HEK293T (cell line): Measurements from ENCODE around the gene POLR3B.

Experiments used
- CTCF ChIA-PET: fragments of 350-600 bp; formaldehyde crosslinking; extraction: SDS; loops from one replicate; lab custom pipeline; 2021; ENCODE audit warnings: antibody characterized with exemption, inconsistent platforms; lab: Yijun Ruan, JAX
- POLR2A ChIA-PET: fragments of 350-600 bp; formaldehyde crosslinking; extraction: SDS; loops from one replicate; lab custom pipeline; 2020; ENCODE audit warnings: antibody characterized with exemption, inconsistent platforms; lab: Yijun Ruan, JAX
- DNase-seq: peaks from one replicate; pipeline ENCODE4 v3.0.0; 2012; ENCODE audit warnings: mixed read lengths; ENCODE audit errors: extremely low spot score
- ARNT ChIP-seq: fragments of 450-650 bp; IDR thresholded peaks from 2 replicates; pipeline ENCODE4 v1.6.1; 2017; ENCODE audit warnings: mild to moderate bottlenecking
- BHLHE40 ChIP-seq: fragments of 450-650 bp; IDR thresholded peaks from 2 replicates; pipeline ENCODE4 v1.6.1; 2016; ENCODE audit warnings: mild to moderate bottlenecking, moderate library complexity, borderline replicate concordance
- CTBP1 ChIP-seq: fragments of 450-650 bp; IDR thresholded peaks from 2 replicates; pipeline ENCODE4 v1.6.1; 2016; ENCODE audit warnings: borderline replicate concordance
- ELF4 ChIP-seq: fragments of 450-650 bp; IDR thresholded peaks from 2 replicates; pipeline ENCODE4 v1.6.1; 2017; ENCODE audit warnings: antibody characterized with exemption
- FOXA1 ChIP-seq: fragments of 450-650 bp; IDR thresholded peaks from 2 replicates; pipeline ENCODE4 v1.6.1; 2016; ENCODE audit warnings: mild to moderate bottlenecking
- FOXK2 ChIP-seq: fragments of 450-650 bp; IDR thresholded peaks from 2 replicates; pipeline ENCODE4 v1.6.1; 2016; ENCODE audit warnings: mild to moderate bottlenecking
- FOXM1 ChIP-seq: fragments of 450-650 bp; IDR thresholded peaks from 2 replicates; pipeline ENCODE4 v1.6.1; 2017; ENCODE audit warnings: mild to moderate bottlenecking, borderline replicate concordance
- HDGF ChIP-seq: fragments of 450-650 bp; IDR thresholded peaks from 2 replicates; pipeline ENCODE4 v1.6.1; 2017; ENCODE audit warnings: antibody characterized with exemption, borderline replicate concordance
- L3MBTL2 ChIP-seq: fragments of 450-650 bp; conservative IDR thresholded peaks from 2 replicates; pipeline ENCODE4 v1.6.1; 2016; ENCODE audit warnings: mild to moderate bottlenecking
- LEF1 ChIP-seq: fragments of 450-650 bp; IDR thresholded peaks from 2 replicates; pipeline ENCODE4 v1.6.1; 2017; ENCODE audit warnings: mild to moderate bottlenecking, borderline replicate concordance
- NFRKB ChIP-seq: fragments of 450-650 bp; IDR thresholded peaks from 2 replicates; pipeline ENCODE4 v1.6.1; 2016; ENCODE audit warnings: mild to moderate bottlenecking, moderate library complexity
- SP1 ChIP-seq: fragments of 450-650 bp; IDR thresholded peaks from 2 replicates; pipeline ENCODE4 v1.6.1; 2017
- SUZ12 ChIP-seq: fragments of 450-650 bp; IDR thresholded peaks from 2 replicates; pipeline ENCODE4 v1.6.1; 2016; ENCODE audit warnings: mild to moderate bottlenecking
- TARDBP ChIP-seq: fragments of 450-650 bp; IDR thresholded peaks from 2 replicates; pipeline ENCODE4 v1.6.1; 2016
- ZNF384 ChIP-seq: fragments of 450-650 bp; IDR thresholded peaks from 2 replicates; pipeline ENCODE4 v1.6.1; 2016
- TF ChIP-seq, protein P1 (sequence below): fragments of 450-650 bp; IDR thresholded peaks from 2 replicates; pipeline ENCODE4 v1.6.1; 2016

Gene POLR3B

DNA sequence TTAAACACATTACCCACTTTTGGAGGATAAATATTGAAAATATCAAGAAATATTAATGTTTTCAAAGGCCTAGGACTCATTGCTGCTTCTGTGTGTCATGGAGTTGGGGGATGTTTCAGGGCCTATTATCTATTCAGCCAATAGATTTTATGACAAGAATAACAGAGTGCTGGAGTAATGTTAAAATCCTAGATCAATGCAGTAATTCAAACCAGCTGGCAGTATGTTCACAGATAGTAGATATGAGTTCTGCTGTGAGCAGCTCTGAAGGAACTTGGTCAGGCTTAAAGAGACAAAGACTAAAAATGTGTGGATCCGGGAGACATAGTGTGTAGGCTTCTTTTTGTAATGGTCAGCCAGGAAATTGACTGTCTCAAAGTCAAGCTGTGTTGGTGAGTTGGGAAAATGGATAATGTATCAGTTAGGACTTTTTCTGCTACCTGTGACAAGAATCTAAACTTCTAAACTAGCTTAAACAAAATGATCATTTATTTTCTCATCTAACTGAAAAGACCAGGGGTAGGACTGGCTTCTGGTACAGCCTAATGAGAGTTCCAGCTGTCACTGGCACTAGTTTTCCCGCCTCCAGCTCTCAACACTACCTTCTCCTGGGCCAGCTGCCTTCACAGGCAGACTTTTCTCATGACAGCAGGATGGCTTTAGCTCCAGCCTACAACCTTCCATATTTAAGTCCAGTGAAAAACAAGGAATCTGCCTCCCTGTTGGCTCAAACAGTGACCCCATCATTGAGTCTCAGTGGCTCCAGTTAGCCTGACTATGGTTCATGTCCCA is 16.3 kb upstream of the POLR3B start:
- ChIA-PET CTCF (interaction anchor here (0.5 to 0.9 kb wide), 2 partner anchors 16 to 738 kb away, joined by 3 read pairs; partner anchors contain the start of gene POLR3B), POLR2A (interaction anchor here (2.2 kb wide), 1 partner anchor 17 kb away, joined by 6 read pairs; the partner anchor contains the start of gene POLR3B)
- DNase-seq = no peak
- TF ChIP-seq FOXA1 = no peak
- TF ChIP-seq SUZ12 = no peak
- no peak for TF ChIP-seq SP1
- no peak for TF ChIP-seq ELF4
- no peak for TF ChIP-seq FOXK2
- TF ChIP-seq ARNT = no peak
- no peak for TF ChIP-seq BHLHE40
- TF ChIP-seq FOXM1 = no peak
- TF ChIP-seq HDGF = no peak

DNA sequence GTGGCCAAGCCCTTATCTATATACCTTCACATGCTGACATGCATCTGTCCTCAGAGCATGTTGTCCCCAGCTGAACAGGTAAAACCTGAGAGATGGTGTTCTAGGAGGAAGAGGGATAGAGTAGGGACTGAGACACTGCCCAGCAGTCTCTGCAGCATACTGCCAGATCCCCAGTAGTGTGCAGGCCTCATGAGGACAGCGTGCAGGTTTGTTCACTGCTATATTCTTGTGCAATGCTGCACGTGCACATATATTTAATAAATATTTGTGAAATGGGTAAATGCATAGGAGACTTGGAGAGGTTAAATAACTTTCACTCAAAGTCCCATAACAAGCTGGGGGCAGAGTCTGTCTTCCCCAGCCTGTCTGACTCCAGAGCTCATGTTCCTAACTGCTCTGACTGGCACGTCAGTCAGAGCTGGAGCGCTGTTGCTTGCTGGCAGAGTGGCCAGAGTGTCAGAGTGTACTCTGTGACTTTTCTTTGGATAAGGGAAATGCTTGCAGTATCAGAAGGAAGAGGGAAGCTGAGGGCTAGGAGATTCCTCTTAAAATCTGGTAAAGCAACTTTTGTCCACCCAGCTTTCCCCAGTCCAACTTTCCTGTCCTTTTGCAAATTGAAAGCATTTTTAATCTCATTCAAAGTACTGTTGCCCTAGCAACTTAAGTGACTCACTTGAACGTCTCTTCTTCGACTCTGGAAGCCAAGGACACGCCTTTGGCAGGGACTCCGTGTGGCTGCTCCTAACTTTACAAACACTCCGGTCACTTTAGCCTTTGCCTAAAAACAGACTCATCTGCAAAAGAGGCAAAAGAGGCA is 14.9 kb upstream of the POLR3B start:
- CTCF ChIA-PET = no interaction called here
- TF ChIP-seq HDGF = no peak
- TF ChIP-seq SUZ12 = no peak
- TF ChIP-seq FOXK2 = no peak
- no peak for TF ChIP-seq TARDBP
- TF ChIP-seq, protein P1, sequence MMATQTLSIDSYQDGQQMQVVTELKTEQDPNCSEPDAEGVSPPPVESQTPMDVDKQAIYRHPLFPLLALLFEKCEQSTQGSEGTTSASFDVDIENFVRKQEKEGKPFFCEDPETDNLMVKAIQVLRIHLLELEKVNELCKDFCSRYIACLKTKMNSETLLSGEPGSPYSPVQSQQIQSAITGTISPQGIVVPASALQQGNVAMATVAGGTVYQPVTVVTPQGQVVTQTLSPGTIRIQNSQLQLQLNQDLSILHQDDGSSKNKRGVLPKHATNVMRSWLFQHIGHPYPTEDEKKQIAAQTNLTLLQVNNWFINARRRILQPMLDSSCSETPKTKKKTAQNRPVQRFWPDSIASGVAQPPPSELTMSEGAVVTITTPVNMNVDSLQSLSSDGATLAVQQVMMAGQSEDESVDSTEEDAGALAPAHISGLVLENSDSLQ = no peak
- TF ChIP-seq ZNF384 = no peak
- TF ChIP-seq FOXM1 = no peak
- no peak for TF ChIP-seq BHLHE40
- TF ChIP-seq FOXA1 = no peak
- TF ChIP-seq LEF1 = no peak
- TF ChIP-seq ELF4 = no peak
- POLR2A ChIA-PET = interaction anchor here (0.8 kb wide), 1 partner anchor 16 kb away, joined by 3 read pairs; no protein-coding TSS in a partner anchor
- no peak for DNase-seq

DNA sequence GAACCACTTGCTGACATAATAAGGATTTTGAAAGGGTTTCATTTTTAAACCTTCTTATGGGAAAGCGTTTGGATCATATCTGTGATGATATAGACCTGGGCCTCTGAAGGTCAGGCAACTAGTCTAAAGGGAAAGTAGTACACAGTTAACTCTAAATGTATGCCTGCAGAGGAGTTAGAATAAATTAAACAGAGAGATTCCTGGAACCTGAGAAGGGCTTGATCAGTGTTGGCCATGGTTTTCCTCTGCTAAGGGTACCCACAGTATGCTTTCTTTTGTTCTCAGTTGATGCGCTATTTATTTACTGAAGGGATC is 14.4 kb upstream of the POLR3B start:
- TF ChIP-seq CTBP1 (no peak), HDGF (no peak), L3MBTL2 (no peak), SP1 (no peak), SUZ12 (no peak), LEF1 (no peak), ELF4 (no peak), TARDBP (no peak), ZNF384 (no peak), ARNT (no peak), FOXA1 (no peak), FOXK2 (no peak)
- TF ChIP-seq, protein P1 = no peak
- no peak for DNase-seq
- ChIA-PET POLR2A (no interaction called here), CTCF (no interaction called here)

DNA sequence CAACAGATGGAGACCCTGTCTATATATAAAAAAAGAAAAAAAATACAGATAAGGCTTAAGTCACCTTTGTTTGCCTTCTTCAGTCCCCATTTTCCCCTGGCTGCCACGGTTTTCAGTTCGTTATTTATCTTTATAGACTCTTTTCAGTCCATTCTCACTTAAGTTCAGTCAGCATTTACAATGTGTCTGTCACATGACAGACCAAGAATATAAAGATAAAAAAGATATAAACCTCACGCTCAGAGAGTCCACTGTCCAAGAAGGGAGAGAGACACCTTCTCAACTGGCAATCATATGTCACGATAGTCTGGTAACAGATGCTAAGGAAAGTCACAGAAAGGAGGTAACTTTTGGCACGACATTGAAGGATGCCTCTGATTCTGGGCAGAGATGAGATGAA is 13.4 kb upstream of the POLR3B start:
- ChIA-PET CTCF (no interaction called here), POLR2A (no interaction called here)
- DNase-seq = no peak
- TF ChIP-seq FOXK2 (no peak), TARDBP (no peak), HDGF (no peak), L3MBTL2 (no peak), LEF1 (no peak), SUZ12 (no peak), BHLHE40 (no peak), FOXM1 (no peak), ARNT (no peak), ELF4 (no peak), SP1 (no peak), NFRKB (no peak), ZNF384 (no peak), FOXA1 (no peak), CTBP1 (no peak)
- TF ChIP-seq, protein P1 = no peak

DNA sequence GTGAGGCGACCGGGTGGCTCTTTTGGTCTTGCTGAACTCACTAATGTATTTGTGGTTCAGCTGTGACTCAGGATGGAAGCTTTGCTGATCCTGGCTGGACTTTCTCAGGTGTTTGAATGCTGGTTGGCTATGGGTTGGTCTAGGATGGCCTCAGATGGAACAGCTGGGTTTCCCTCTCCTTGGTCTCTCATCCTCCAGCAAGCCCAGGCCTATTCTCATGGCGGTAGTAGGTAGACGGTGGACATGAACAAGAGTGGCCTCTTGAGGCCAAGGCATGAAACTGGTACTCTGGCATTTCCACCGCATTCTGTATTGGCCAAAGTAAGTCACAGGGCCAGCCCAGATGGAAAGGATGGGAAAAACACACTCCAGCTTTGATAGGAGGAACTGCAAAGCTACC is 11.8 kb upstream of the POLR3B start:
- ChIA-PET CTCF (no interaction called here), POLR2A (interaction anchor here (1.8 kb wide), 1 partner anchor 12 kb away, joined by 11 read pairs; the partner anchor contains the start of gene POLR3B)
- no peak for TF ChIP-seq ZNF384
- TF ChIP-seq ARNT = no peak
- TF ChIP-seq L3MBTL2 = no peak
- TF ChIP-seq ELF4 = no peak
- TF ChIP-seq TARDBP = no peak
- no peak for TF ChIP-seq FOXK2
- TF ChIP-seq CTBP1 = no peak
- TF ChIP-seq LEF1 = no peak
- TF ChIP-seq BHLHE40 = no peak
- TF ChIP-seq, protein P1 = no peak
- no peak for TF ChIP-seq HDGF
- no peak for TF ChIP-seq SUZ12
- TF ChIP-seq FOXM1 = no peak
- TF ChIP-seq NFRKB = no peak
- TF ChIP-seq SP1 = no peak
- peak; percentile 21 for DNase-seq
